Measurements from ENCODE around the gene NGF.

Gene NGF

GRCh38 chr1:115364046-115364779 lies 26.2 kb upstream of the NGF start:
- TF ChIP-seq CTCF (IDR thresholded peaks at IDR 0.05) = no peak

- TF ChIP-seq CTCF (IDR thresholded peaks at IDR 0.05) = no peak
Measured at GRCh38 chr1:115363171-115363570, 25.1 kb upstream of the NGF start.

GRCh38 chr1:115356356-115356755 lies 18.3 kb upstream of the NGF start:
- no peak for TF ChIP-seq CTCF (IDR thresholded peaks at IDR 0.05)

- no peak for TF ChIP-seq CTCF (IDR thresholded peaks at IDR 0.05)
Measured at GRCh38 chr1:115355069-115355468, 17.0 kb upstream of the NGF start.

- TF ChIP-seq CTCF (IDR thresholded peaks at IDR 0.05) = no peak
Measured at GRCh38 chr1:115351143-115351542, 13.1 kb upstream of the NGF start.

- TF ChIP-seq CTCF (IDR thresholded peaks at IDR 0.05) = no peak
Measured at GRCh38 chr1:115348636-115349035, 10.6 kb upstream of the NGF start.

GRCh38 chr1:115347282-115347681 lies 9.2 kb upstream of the NGF start:
- TF ChIP-seq CTCF (IDR thresholded peaks at IDR 0.05) = no peak
